BJ (cell line): ENCODE data around the gene CAMK2B. TPM values are rescaled to one million over a fixed set of nuclear protein-coding genes. Genes with fewer than 3 reads are reported as not detected.

Source experiments
- CTCF ChIA-PET: fragments of 350-600 bp; formaldehyde crosslinking; extraction: SDS; loops from one replicate; lab custom pipeline; 2021; ENCODE audit warnings: antibody characterized with exemption, inconsistent platforms; lab: Yijun Ruan, JAX
- POLR2A ChIA-PET: fragments of 300-600 bp; sonication (Branson Sonifier 250); formaldehyde crosslinking; extraction: SDS; loops from one replicate; lab custom pipeline; 2021; ENCODE audit warnings: antibody characterized with exemption; lab: Charles Lee
- DNase-seq: peaks from one replicate; pipeline ENCODE4 v3.0.0-alpha.2; 2011; ENCODE audit warnings: low read depth
- H3K27me3 ChIP-seq: 2 replicates; pipeline ENCODE4 v1.6.0; 2011; ENCODE audit warnings: low read length; ENCODE audit not compliant: control insufficient read depth, insufficient read depth
- H3K36me3 ChIP-seq: 2 replicates; pipeline ENCODE4 v1.5.1; 2011; ENCODE audit warnings: low read length; ENCODE audit not compliant: control insufficient read depth, insufficient read depth
- H3K4me3 ChIP-seq: 2 replicates; pipeline ENCODE4 v1.5.1; 2011; ENCODE audit warnings: low read depth, mild to moderate bottlenecking, control low read depth, low read length
- polyA minus RNA-seq: library from RNA; depleted of rRNA, polyadenylated mRNA; stranded (reverse); fragments of >200 nt; gene quantifications from 2 replicates; pipeline ENCODE4 v1.2.3, GENCODE V29; 2011; rRNA and poly(A)+ RNA removed
- polyA plus RNA-seq: library from polyadenylated mRNA; depleted of rRNA; stranded (reverse); fragments of >200 nt; gene quantifications from 2 replicates; pipeline ENCODE4 v1.2.3, GENCODE V29; 2011; rRNA removed
- TF ChIP-seq, protein P1 (sequence below): IDR thresholded peaks from 2 replicates; pipeline ENCODE4 v1.5.1; 2011; ENCODE audit warnings: low read depth, mild to moderate bottlenecking, control low read depth, inconsistent platforms, low read length, moderate library complexity; ENCODE audit not compliant: insufficient read depth

Gene CAMK2B
- polyA plus RNA-seq (0.05 and 0.10 TPM in 2 replicates), polyA minus RNA-seq (0.14 TPM in 1 of 2 replicates, not detected in the other)

DNA sequence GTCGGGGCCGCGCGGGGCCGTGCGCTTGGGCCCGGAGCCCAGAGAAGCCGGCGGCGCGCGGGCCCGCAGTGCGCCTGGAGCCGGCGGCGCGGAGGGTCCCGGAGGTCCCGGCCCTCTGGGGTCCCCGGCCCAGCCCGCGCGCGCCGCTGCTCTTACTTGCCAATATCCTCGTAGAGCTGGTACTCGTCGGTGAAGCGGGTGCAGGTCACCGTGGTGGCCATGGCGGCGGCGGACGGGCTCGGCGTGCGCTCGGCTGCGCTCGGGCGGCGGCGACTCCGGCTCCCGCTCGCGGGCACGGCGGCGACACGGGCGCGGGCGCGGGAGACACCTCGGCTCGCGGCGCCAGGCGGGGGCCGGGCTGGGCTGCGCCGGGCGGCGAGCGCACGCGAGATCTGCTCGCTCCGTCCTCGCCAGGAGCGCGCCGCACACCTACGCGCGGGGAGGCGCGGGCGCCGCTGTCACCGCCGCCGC, at the start of gene CAMK2B:
Gene CAMK2B (minus strand): TSS at position 394 of the 471 bp plus-strand sequence. CDS start 173 bp downstream, at position 221.
- no peak within 1 kb of the TSS; the same call in 1 of the 2 replicates for H3K4me3 ChIP-seq
- ChIA-PET CTCF (no interaction called here), POLR2A (no interaction called here)

DNA sequence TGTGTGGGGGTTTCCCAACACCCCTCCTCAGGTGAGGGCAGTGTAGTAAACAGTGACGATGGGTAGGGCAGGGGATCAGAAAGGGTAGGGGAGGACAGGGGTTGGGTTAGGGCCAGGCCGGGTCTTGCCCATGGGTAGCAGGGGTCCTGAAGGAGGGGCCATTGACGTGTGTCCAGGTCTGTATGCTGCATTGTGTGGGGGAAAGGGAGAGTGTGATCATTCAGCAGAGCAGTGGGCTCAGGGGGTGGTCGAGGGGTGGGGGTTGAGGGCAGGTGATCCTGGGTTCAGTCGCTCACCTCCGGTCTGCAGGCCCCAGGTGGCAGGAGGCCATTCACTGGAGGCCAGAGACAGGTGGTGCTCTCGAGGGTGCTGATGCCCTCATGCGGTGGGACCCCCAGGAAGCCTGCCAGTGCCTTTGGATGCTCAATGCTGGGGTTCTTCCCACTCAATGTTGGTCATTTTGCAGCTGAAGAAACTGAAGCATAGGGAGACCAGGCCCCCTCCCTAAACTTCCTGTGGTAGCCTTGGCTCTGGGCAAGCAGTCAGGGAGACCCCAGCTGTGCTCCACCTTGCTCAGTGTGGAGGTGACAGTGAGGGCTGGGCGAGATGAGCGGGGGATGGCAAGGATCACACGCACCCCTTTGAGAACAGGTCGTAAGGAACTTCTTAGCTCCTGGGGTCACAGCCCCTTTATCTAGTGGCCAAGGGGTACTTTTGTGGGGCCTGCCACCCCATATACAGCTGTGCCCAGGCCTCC, 48.8 kb upstream of the CAMK2B start:
- Histone ChIP-seq H3K27me3 (no peaks in the 10 kb centered on the region), H3K36me3 (no peaks in the 10 kb centered on the region), H3K4me3 (no peak overlapping the region)
- ChIA-PET POLR2A (no interaction called here), CTCF (interaction anchor here (0.8 to 1.0 kb wide), 2 partner anchors 13 to 25 kb away, joined by 3 to 4 read pairs; no protein-coding TSS in a partner anchor)
- TF ChIP-seq, protein P1, sequence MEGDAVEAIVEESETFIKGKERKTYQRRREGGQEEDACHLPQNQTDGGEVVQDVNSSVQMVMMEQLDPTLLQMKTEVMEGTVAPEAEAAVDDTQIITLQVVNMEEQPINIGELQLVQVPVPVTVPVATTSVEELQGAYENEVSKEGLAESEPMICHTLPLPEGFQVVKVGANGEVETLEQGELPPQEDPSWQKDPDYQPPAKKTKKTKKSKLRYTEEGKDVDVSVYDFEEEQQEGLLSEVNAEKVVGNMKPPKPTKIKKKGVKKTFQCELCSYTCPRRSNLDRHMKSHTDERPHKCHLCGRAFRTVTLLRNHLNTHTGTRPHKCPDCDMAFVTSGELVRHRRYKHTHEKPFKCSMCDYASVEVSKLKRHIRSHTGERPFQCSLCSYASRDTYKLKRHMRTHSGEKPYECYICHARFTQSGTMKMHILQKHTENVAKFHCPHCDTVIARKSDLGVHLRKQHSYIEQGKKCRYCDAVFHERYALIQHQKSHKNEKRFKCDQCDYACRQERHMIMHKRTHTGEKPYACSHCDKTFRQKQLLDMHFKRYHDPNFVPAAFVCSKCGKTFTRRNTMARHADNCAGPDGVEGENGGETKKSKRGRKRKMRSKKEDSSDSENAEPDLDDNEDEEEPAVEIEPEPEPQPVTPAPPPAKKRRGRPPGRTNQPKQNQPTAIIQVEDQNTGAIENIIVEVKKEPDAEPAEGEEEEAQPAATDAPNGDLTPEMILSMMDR: no peak
- DNase-seq: no peak

More for the DNA sequence above, at the start of gene CAMK2B:
- DNase-seq: no peak
- H3K36me3 ChIP-seq: no peaks in the 10 kb centered on the region
- H3K27me3 ChIP-seq: peaks cover 35% of the 10 kb centered on the region
- TF ChIP-seq, protein P1: no peak

DNA sequence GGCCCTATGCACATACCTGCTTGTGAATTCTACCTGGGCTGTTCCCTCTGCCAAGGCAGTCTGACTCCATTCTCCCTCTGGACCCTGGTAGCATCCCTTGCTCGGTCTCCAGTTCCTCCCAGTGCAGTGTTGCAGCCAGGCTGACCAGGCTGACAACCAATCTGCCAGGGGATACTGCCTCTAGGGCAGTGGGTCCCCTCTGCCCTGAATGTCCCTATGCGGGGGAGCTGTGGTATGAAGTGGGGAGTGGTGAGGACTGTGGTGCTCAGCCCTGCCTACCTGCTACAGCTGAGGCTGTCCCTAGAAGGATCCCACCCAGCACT, 48.0 kb upstream of the CAMK2B start:
- TF ChIP-seq, protein P1: no peak
- no peak for DNase-seq
- CTCF ChIA-PET: interaction anchor here (0.8 to 1.0 kb wide), 2 partner anchors 12 to 24 kb away, joined by 3 to 4 read pairs; no protein-coding TSS in a partner anchor
- Histone ChIP-seq H3K27me3 (no peaks in the 10 kb centered on the region), H3K36me3 (no peaks in the 10 kb centered on the region), H3K4me3 (no peak overlapping the region)
- POLR2A ChIA-PET: no interaction called here

DNA sequence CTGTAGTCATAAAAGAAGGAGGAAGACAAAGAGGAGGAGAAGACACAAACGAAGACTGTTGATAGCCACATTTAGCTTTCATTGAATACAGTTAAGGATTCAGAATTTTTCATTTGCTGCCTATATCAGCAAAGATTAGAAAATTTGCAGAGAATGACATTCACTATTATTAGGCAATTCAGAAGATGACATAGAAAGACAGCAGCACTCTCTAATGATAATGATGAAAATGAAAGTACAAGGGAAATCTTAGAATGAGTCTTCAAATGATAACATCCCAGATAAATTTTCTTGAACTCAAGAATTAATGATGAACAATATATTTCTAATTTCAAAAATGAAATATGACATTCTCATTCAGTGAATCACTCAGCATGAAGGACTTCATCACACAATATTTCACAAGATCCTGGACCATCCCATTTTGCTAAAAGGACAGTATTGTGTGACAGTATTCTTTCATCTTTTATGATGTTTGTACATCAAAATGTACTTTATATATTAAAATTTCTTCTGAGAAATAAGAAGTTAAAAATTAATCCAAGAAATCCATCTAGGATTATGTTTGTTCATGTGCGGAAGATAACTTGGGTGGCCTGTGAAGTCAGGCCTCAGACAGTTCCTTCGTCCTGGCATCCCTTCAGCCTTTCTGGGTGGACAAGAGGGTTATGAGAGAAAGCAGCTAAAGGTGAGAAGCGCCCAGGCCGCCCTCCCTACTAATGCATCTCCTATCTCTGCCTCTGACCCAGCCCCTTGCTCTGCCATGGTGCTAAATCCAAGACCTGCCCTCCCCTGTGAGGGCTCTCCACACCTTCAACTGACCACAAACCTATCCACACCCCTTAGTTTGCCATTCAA, 47.4 kb upstream of the CAMK2B start:
- no peaks in the 10 kb centered on the region for H3K27me3 ChIP-seq
- H3K36me3 ChIP-seq: no peaks in the 10 kb centered on the region
- no peak overlapping the region for H3K4me3 ChIP-seq
- no peak for DNase-seq
- CTCF ChIA-PET: interaction anchor here (0.8 kb wide), 1 partner anchor 12 kb away, joined by 4 read pairs; no protein-coding TSS in a partner anchor
- TF ChIP-seq, protein P1: no peak
- POLR2A ChIA-PET: no interaction called here
